ENCODE data around the gene MRE11.

The MRE11 gene

DNA sequence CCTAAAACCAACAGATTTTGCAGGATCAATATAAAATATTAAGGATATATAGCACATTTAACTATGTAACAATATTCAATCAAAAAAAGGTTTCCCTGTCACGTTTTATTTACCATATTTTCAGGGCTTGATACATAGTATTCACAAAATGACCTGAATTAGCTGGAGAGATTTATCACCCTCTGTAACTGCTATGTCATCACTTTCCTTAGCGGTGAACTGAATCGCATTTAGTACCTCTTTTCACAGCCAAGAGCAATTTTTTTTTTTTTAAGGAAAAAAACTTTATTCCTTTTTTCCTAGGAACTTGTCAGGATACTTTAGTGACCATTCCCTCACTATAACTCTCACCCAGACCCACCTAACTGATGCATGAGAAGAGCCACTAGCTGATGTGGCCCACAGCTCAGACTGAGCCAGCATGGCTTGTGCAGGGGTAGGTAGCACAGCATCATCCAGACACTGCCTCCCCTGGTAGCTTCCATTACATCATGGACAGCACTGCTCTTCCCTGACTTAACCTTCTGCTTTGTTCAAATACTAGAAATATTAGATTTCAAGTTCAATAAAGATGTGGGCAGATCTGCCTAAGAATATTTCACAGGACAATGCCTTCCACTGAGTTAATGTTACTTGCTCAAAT lies 75.4 kb downstream of the MRE11 start:
- no peak for DNase-seq (ENCODE audit: low read depth)
- no peak for TF ChIP-seq CTCF (IDR thresholded peaks at IDR 0.05; ENCODE audit: low read depth, low read length, missing control alignments)
- no peak overlapping the region for H3K4me3 ChIP-seq (ENCODE audit: low read depth, low read length)
- in situ Hi-C loops (cut with HindIII; ENCODE audit: low sequenced_read_pairs) = no loop called here

- in situ Hi-C loops (cut with HindIII; ENCODE audit: low sequenced_read_pairs) = no loop called here
- DNase-seq (ENCODE audit: low read depth) = peak; percentile 33
- H3K4me3 ChIP-seq (ENCODE audit: low read depth, low read length) = no peak overlapping the region
- TF ChIP-seq CTCF (IDR thresholded peaks at IDR 0.05; ENCODE audit: low read depth, low read length, missing control alignments) = peak; percentile 66
Observed at GRCh38 chr11:94417386-94417987, 76.2 kb downstream of the MRE11 start.

- TF ChIP-seq CTCF (IDR thresholded peaks at IDR 0.05; ENCODE audit: low read depth, low read length, missing control alignments) = no peak
- DNase-seq (ENCODE audit: low read depth) = no peak
- in situ Hi-C loops (cut with HindIII; ENCODE audit: low sequenced_read_pairs) = no loop called here
- H3K4me3 ChIP-seq (ENCODE audit: low read depth, low read length) = no peak overlapping the region
Observed at GRCh38 chr11:94405062-94405833, 88.4 kb downstream of the MRE11 start.

DNA sequence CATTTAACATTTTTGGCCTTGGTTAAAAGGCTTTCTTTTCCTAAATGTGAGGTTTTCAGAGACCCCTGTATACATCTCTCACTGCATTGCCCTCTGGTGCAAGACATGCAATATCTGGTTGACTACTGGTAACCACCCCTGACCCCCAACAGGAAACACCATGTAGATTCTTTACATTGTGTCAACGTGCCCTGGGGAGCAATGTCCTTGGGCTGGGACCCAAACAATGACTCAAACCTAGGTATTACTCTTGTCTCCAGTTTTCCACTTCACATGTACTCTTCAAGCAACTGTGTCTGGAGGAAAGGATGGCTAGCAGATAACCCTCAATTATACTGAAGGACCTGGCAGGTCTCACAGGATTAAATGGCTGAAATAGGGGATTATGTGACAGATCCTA lies 91.3 kb downstream of the MRE11 start:
- no peak overlapping the region for H3K4me3 ChIP-seq (ENCODE audit: low read depth, low read length)
- TF ChIP-seq CTCF (IDR thresholded peaks at IDR 0.05; ENCODE audit: low read depth, low read length, missing control alignments) = no peak
- DNase-seq (ENCODE audit: low read depth) = no peak
- in situ Hi-C loops (cut with HindIII; ENCODE audit: low sequenced_read_pairs) = no loop called here

DNA sequence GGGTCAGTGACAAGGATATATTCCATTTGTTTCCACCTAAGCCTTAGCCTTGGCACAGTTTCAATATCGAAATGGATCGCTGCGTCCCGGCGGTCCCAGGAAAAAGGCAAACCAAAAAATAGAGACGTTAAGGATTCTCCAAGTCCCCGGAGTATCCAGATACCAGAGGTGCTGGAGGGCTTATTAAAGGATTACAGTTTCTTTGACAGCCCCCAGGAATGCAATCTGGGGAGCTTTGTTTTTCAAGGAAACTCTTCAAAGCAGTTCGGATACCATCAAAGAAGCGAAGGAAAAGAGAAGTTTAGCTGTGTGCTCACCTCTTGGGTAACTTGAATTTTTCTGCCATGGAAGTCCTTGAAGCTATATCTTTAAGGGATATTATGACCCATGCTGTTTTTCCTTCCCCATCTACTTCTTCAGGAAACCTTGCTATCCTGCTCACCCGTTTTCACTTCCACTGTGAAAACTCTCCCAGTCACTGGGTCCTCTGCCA lies 91.8 kb downstream of the MRE11 start:
- in situ Hi-C loops (cut with HindIII; ENCODE audit: low sequenced_read_pairs) = no loop called here
- no peak for TF ChIP-seq CTCF (IDR thresholded peaks at IDR 0.05; ENCODE audit: low read depth, low read length, missing control alignments)
- peak overlapping the region; percentile 46 for H3K4me3 ChIP-seq (ENCODE audit: low read depth, low read length)
- no peak for DNase-seq (ENCODE audit: low read depth)

GRCh38 chr11:94400839-94401772 lies 92.5 kb downstream of the MRE11 start, which contains the start of gene GPR83:
Gene GPR83, minus strand, starts transcription at chr11:94401419. Its CDS starts 172 bp downstream, at chr11:94401247.
- peak within 1 kb of the TSS; percentile 46 for H3K4me3 ChIP-seq (ENCODE audit: low read depth, low read length)
- in situ Hi-C loops (cut with HindIII; ENCODE audit: low sequenced_read_pairs) = no loop called here
- no peak for TF ChIP-seq CTCF (IDR thresholded peaks at IDR 0.05; ENCODE audit: low read depth, low read length, missing control alignments)
- no peak for DNase-seq (ENCODE audit: low read depth)
